Peyer's patch (tissue), 4 donors: ENCODE results near the gene CHKB. TPM values are rescaled to one million over a fixed set of nuclear protein-coding genes. Genes with fewer than 3 reads are reported as not detected.
A peak's percentile ranks its signal among the peaks of the same experiment; 100 is the strongest.

Experiments
- DNase-seq, 3 donors: peaks; one replicate each; pipeline ENCODE4 v3.0.0-alpha.2; 2017 to 2019
- H3K27ac ChIP-seq, 4 donors: fragments of 200-600 bp; sonication (generic); one replicate each; pipeline ENCODE4 v1.5.1; 2016 to 2019
- H3K27me3 ChIP-seq, 2 donors: fragments of 200-600 bp; sonication (generic); one replicate each; pipeline ENCODE4 v1.5.1; 2019
- H3K36me3 ChIP-seq, 3 donors: fragments of 200-600 bp; sonication (generic); one replicate each; pipeline ENCODE4 v1.5.1; 2016 to 2019
- H3K4me1 ChIP-seq, 4 donors: fragments of 200-600 bp; sonication (generic); one replicate each; pipeline ENCODE4 v1.5.1; 2016 to 2019
- H3K4me3 ChIP-seq, 4 donors: fragments of 200-600 bp; sonication (generic); 1 replicate in 3 of 4; 2 replicates in 1 of 4; pipeline ENCODE4 v1.5.1; 2016 to 2019; ENCODE audit warnings: mild to moderate bottlenecking in 1 of 4
- H3K9me3 ChIP-seq, 4 donors: fragments of 200-600 bp; sonication (generic); one replicate each; pipeline ENCODE4 v1.5.1; 2016 to 2019; ENCODE audit warnings: mild to moderate bottlenecking in 1 of 4
- CTCF ChIP-seq, 6 experiments: fragments of 450-650 bp in 4 of 6; fragments of 200-600 bp in 2 of 6; sonication (generic) in 1 of 6; IDR thresholded peaks; one replicate each; pipeline ENCODE4 v1.5.1; 2017 to 2019; ENCODE audit warnings: antibody characterized with exemption in 6 of 6, mild to moderate bottlenecking in 3 of 6, moderate library complexity in 1 of 6
- POLR2A ChIP-seq, 2 donors: fragments of 450-650 bp; IDR thresholded peaks; one replicate each; pipeline ENCODE4 v1.5.1; 2017; ENCODE audit warnings: antibody characterized with exemption in 2 of 2, mild to moderate bottlenecking in 2 of 2, moderate library complexity in 2 of 2
- total RNA-seq, 4 donors: library from RNA; depleted of rRNA; stranded (reverse); fragments of >200 nt; gene quantifications; one replicate each; pipeline ENCODE4 v1.1.0, GENCODE V29; 2016

CHKB gene
- total RNA-seq, 4 donors from 2014 or later = 111 to 278 (median 156) TPM

DNA sequence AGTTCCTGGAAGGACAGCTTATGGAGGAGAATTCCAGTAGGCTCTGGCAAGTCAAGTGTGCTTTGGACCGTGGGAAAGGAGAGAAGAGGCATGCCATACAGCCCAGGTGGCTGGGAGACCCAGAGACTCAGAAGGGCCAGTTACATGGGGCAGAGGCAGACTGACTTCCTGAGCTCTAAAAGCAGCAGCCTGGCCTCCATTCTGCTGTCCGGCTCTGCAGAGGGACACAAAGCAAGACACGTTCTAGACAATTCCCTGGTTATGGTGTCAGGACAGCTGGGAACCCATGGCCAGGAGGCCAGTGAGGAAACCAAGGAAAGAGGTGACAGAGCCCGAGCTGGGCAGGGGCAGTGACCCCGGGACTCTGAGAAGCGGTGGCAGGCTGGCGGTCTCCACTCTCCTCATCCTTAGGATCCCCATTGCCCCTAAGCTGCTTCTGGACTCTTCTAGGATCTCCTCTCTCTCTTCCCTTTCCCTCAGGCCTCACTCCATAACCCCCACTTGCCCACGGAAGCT lies 7.2 kb downstream of the CHKB start:
- H3K36me3 ChIP-seq = peaks cover 0 to 20% (median 0%) of the 10 kb centered on the region in 3 donors

DNA sequence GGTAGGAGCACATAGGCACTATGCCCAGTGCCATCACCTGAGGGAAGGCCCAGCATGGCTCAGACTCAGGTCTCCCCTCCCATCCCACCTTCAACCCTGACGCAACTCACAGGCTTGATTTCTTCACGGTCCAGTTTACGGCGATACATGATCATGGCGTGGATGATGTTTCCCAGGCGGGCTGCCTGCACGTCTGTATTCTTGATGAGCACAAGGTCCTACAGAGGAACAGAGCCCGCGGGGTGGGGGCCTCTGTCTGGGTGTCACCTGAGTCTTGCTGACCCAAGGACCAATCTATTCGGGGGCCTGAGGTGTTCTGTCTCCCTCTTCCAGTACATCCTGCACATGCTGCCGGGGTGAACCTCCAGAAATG lies 8.3 kb downstream of the CHKB start:
- Histone ChIP-seq H3K4me1 (peaks cover 0 to 14% (median 0%) of the 10 kb centered on the region in 4 donors), H3K27ac (no peak overlapping the region), H3K9me3 (no peaks in the 10 kb centered on the region), H3K4me3 (no peak overlapping the region), H3K27me3 (no peaks in the 10 kb centered on the region), H3K36me3 (peaks cover 0 to 27% (median 0%) of the 10 kb centered on the region in 3 donors)
- TF ChIP-seq CTCF (IDR thresholded peaks at IDR 0.05) (no peak), POLR2A (IDR thresholded peaks at IDR 0.05) (no peak)
- DNase-seq = no peak

More for the DNA sequence above, 7.2 kb downstream of the CHKB start:
- Histone ChIP-seq H3K27me3 (no peaks in the 10 kb centered on the region), H3K9me3 (no peaks in the 10 kb centered on the region), H3K4me3 (no peak overlapping the region), H3K27ac (no peak overlapping the region), H3K4me1 (peaks cover 0 to 15% (median 0%) of the 10 kb centered on the region in 4 donors)
- DNase-seq = no peak
- no peak for TF ChIP-seq CTCF (IDR thresholded peaks at IDR 0.05)
- no peak for TF ChIP-seq POLR2A (IDR thresholded peaks at IDR 0.05)

DNA sequence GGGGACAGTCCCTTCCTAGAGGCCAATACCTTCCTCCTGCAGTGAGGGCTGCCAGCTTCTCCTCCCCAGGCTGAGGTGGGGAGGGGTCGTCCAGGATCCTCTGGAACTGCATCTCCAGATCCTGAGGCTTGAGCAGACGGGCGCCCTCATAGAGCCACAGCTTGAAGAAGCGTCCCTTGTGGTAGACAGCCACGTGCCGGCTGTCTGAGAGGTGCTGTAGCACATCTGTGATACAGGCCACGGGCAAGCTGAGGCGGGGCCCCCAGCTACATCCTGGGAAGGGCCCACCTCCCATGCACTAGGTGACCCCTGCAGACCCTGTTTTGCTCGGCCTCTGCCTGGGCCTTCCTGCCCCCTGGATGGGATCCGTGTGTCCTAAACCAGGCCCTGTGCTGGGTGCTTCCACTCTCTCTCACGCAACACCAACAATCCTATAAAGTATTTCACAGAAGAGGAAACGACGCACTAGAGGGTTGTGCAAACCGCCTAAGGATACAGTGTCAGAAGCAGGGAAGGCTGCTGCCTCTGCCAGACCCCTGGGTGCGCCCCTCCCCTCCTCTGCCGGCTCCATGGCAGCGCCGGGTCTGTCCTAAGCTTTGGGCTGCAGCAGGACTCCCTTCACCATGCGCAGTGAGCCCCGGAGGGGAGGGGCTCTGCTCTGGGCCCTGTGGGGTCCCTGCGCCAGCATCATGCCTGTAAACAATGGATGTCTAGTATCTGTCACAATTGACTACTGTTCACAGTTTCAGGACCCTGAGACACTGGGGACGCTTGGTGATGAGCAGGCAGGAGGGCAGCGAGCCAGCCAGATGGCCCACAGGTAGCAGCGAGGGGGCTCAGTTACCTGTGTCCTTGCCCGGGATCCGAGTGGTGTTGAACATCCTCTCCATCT lies 8.9 kb downstream of the CHKB start:
- H3K27ac ChIP-seq = no peak overlapping the region
- peaks cover 0 to 8% (median 0%) of the 10 kb centered on the region in 4 donors for H3K4me1 ChIP-seq
- H3K36me3 ChIP-seq = peaks cover 0 to 27% (median 0%) of the 10 kb centered on the region in 3 donors
- H3K4me3 ChIP-seq = no peak overlapping the region
- peak in 1 of 3 donors; percentile 39 for DNase-seq
- H3K9me3 ChIP-seq = no peaks in the 10 kb centered on the region
- H3K27me3 ChIP-seq = no peaks in the 10 kb centered on the region
- TF ChIP-seq CTCF (IDR thresholded peaks at IDR 0.05) = no peak

DNA sequence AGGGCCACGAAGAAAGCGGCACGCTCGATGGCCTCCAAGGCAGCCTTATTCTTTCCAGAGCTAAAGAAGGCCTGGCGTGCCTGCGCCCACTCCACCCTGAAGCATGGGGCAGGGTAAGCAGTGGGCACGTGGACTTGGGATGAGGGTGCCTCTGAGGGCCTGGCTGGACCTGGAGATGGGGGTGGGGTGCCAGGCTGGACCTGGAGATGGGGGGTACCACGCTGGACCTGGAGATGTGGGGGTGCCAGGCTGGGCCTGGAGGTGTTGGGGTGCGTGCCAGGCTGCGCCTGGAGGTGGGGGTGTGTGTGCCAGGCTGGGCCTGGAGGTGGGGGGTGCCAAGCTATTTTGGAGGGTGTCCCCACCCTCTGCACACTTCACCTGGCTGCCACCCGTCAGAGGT lies 9.7 kb downstream of the CHKB start:
- TF ChIP-seq POLR2A (IDR thresholded peaks at IDR 0.05) (no peak), CTCF (IDR thresholded peaks at IDR 0.05) (no peak)
- Histone ChIP-seq H3K36me3 (peaks cover 0 to 27% (median 0%) of the 10 kb centered on the region in 3 donors), H3K27ac (no peak overlapping the region), H3K4me1 (peaks cover 0 to under 1% (median 0%) of the 10 kb centered on the region in 4 donors), H3K4me3 (no peak overlapping the region), H3K27me3 (no peaks in the 10 kb centered on the region), H3K9me3 (no peaks in the 10 kb centered on the region)
- no peak for DNase-seq

DNA sequence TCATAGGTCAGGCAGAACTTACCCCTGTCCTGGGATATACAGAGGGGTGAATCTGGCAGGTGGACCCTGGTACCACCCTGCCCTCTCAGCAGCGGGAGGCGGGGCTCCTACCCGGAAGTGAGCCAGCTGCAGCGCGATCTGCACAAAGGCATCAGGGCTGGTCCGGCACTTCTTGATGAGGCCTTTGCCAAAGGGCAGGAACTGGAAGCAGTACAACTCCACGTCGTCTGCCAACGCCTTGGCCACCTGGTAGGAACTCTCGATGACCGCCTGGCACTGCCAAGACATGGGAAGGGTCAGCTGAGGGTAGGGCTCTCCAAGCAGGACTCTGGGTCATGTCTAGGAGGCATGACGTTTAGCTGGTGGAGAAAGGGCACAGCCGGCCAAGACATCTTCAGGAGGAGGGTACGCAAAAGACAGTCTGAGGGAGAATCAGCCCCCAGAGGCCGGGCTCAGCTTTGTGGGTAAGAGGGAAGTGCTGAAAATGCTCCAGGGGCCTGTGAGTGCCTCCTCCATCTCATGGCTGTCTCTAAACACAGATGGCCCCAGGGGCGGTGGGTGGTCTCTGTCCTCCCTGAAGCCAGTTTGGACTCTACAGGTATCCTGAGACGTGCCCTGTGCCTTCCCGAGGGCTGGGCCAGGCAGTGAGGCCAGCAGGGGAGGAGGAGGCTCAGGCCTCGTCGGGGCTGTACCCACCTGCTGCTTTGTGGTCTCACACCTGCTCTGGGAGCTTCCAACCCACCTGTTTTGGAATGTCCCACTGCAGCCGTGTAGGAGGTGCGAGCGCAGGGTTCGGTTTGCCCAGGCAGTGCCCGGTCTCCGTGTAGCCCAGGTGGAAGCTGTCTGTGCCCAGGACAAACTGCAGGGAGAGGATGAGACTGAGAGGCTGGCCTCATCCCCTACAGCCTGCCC lies 11.1 kb downstream of the CHKB start:
- H3K4me3 ChIP-seq = no peak overlapping the region
- TF ChIP-seq POLR2A (IDR thresholded peaks at IDR 0.05) (no peak), CTCF (IDR thresholded peaks at IDR 0.05) (no peak)
- no peaks in the 10 kb centered on the region for H3K4me1 ChIP-seq
- H3K36me3 ChIP-seq = peaks cover 0 to 31% (median 0%) of the 10 kb centered on the region in 3 donors
- H3K27ac ChIP-seq = no peak overlapping the region
- no peak for DNase-seq
- H3K27me3 ChIP-seq = no peaks in the 10 kb centered on the region
- H3K9me3 ChIP-seq = no peaks in the 10 kb centered on the region
